A673 (cell line): ENCODE results near the gene TSC22D2.

Experiments
- CTCF ChIP-seq: fragments of 300-800, 200-600 bp; sonication (generic); conservative IDR thresholded peaks from 2 replicates; pipeline ENCODE4 v1.5.1; 2017; ENCODE audit warnings: low read depth, mild to moderate bottlenecking, antibody characterized with exemption, low read length, moderate library complexity, mixed read lengths
- EZH2 ChIP-seq: fragments of 200-600 bp; sonication (generic); IDR thresholded peaks from 2 replicates; pipeline ENCODE4 v1.6.1; 2017; ENCODE audit warnings: borderline replicate concordance, low read depth, mild to moderate bottlenecking, mixed read lengths, antibody characterized with exemption, low read length; ENCODE audit not compliant: poor library complexity, severe bottlenecking

- TF ChIP-seq CTCF (peak; percentile 66), EZH2 (no peak)
These were observed 1.6 kb downstream of the TSC22D2 start for GRCh38 chr3:150409512-150410310.
